ENCODE measurements around the gene STOX2.
"Not testable (repeated sequence)": the region's sequence is repeated elsewhere in the genome, so short reads cannot be mapped to it uniquely, and the experiment has no call there.

STOX2 gene

DNA sequence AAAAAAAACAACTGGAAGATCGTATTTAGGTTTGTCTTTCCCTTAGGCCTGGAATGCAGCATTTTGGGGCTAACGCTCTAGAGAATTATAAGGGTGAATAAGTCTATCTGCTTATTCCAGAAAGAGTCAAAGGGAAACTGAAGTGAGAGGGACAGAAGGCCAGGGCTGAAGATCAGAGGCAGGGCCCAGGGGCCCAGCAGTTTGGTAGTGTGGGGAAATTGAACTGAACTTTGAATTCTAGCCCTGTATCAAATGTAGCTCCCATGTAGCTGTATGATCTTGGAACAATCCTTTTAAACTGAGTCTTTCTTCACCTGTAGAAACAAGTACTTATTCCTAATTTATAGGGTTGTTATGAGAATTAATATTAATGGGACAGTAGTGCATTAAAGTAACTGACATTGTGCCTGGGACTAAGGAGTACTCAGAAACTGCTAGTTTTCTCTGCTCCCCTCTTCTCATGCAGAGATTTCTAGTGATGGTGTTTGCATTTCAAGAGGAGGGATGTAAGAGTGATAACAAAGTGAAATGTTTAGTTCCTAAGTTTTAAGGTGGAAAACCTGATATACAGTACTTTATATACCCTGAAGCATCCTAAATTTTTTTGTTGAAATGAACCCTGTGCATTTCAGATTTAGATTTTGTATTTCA lies 30.4 kb downstream of the STOX2 start:
- no peak for DNase-seq (ENCODE audit: low read depth in 2 of 2)

DNA sequence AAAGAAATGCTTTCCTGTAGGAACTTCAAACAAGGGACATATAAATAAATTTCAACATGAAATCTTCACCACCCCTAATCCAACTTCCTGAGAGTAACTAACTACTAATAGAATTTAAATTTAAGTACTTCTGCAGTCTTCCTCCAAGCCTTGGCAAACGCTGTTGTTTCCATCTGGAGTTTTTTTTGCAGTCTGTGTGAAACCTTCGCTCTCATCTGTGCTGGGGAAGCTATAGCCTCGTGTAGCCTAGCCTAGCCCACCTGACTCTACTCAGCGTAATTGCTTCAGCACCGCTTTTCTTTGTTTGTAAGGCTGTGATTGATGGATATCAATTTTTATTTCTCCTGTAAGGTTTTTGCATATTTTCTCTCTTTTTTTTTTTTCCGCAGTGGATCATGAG lies 30.9 kb downstream of the STOX2 start:
- DNase-seq (ENCODE audit: low read depth in 2 of 2): no peak

DNA sequence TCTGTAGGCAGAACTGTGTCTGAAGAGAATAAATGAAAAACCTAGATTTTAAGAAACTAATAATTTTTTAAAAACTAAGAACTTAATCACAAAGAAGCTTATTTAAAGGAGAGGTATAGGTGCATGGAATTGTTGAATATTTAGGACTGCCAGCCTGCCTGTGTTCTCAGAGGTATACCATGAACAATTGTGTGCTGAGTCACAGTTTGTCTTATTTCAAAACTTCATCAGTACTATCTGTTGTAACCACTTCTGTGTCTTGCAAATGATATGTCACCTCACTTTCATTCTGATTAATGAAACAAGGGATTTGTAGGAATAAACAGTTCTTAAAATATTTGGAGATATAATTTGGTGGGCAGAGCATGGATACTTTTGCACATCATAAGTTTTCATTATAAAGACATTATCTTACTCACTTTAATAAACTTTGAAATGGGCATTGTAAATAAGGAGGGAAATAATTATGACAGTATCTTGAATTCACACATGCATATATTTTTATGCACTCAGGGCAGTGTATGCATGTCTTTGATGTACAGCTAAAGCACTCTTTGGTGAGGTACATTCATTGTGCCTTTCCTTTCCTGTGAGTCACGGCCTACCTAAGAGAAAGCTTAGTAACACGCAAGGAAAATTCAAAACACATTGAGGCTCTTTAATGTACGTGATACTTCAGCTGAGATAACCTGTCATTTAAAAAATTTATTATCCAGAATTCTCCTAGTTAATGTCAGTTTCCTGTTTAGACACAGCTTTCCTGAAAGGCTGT lies 31.7 kb downstream of the STOX2 start:
- no peak for DNase-seq (ENCODE audit: low read depth in 2 of 2)

DNA sequence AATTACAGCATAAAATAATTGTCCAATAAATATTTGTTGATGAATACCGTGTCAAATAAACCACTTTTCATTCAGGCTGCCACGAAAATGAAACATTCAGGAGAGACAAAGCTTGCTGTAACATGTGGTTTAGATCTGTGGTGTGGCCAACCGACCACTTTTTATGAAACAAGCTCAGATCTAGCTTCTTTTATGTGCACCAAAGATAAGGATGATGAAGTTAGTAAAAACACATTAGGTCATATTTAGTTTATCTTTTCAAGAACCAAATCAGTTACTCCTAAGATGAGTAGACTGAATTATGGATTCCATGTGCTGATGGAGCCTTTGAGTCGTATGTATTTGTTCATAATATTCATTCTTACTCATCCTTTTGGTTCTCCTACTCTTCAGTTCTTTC lies 35.8 kb downstream of the STOX2 start:
- no peak for DNase-seq (ENCODE audit: low read depth in 2 of 2)

DNA sequence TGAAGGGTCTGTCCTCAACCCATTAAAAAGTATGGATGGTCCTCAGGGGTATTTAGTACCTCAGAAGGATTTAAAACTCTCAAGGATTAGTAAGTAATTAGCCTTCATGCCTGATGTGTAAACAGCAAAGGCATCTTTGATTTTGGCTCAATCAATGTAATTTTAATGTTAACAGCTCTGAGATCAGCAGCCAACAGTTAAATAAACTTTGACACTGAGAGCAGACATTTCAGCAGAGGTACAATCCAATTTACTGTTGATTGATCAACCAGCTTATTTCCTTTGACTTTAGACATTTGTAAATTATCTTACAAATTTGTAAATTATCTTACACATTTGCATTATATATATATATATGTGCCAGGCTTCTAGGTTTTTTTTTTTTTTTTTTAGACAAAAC lies 36.9 kb downstream of the STOX2 start:
- no peak for DNase-seq (ENCODE audit: low read depth in 2 of 2)

DNA sequence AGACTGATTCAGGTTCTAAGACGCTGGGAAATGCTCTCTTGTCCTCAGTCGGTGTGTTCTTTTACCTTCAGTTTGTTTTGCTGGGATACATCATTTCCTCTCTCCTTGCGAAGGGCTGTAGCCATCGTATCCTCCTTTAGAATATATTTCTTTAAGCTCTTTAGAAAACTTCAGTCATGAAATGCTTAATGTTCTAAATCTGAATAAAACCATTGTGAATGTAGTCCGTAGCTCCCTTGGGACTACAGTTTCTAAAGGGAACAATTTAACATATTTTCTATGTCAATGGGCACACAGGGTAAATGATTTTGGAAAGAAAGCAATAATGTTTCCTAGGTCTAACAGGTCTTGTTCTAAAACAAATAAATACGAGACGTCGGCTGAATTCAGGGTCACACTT lies 40.6 kb downstream of the STOX2 start:
- DNase-seq (ENCODE audit: low read depth in 2 of 2): no peak

DNA sequence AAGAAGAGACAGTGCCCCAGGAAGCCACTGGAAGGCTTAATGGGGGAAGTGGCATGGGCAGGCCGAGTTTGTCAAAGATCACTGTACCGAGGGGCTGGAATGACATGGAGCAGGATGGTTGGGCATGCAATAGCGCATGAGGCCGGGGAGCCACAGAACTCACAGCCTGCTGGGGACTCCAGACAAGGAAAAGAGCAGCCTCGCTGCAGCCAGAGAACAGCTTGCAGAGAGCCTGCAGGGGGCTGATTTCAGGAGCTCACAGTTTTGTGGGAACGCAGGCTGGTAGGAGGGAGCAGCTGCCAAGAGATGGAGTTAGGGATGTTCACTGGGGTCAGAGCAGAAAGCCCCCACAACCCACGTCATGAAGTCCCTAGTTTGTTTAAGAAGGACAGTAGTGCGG lies 45.4 kb downstream of the STOX2 start:
- DNase-seq (ENCODE audit: low read depth in 2 of 2): no peak

DNA sequence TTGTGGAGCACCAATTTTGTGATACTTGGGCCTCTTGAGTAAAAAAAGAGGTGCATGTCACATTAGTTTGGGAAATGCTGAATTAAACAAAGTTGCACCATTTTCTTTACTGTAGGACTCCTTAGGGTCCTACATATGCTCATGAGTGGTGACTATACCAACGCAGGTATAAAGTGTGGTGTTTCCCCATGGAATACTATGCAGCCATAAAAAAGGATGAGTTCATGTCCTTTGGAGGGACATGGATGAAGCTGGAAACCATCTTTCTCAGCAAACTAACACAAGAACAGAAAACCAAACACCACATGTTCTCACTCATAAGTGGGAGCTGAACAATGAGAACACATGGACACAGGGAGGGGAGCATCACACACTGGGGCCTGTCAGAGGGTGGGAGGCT lies 47.5 kb downstream of the STOX2 start:
- DNase-seq (ENCODE audit: low read depth in 2 of 2): not testable (repeated sequence)

DNA sequence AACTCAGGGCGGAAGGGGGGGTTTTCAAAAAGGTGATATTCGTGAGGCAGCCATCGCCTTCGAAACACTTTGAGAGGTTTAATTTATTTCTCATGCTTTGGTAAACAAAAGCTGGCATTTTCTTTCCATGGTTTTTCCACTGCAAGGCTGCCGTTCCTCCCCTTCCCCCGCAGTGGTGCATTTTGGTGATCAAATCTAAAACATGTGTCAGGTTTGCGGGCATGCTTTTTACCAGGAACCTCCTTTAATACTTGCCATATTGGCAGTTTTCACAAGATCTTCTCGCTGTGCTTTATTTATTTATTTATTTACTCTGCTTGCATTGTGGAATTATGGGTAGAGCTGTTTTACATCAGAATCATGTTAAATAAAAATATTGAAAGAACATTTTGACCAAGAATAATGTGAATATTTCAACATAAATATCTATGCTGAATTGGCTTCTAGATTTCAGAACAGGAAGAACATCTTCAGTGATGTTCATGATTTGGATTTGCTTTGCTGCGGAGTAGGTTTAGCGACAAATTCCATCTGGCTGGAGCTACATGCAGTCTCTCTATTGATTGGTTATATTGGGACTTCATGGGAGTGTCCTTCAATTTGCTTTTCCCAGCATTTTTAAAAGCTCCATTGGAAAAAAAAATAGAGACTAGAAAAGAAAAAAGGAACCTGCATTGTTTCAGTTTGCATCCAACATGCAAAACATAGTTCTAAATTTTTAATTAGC lies 54.4 kb downstream of the STOX2 start:
- DNase-seq (ENCODE audit: low read depth in 2 of 2): no peak

DNA sequence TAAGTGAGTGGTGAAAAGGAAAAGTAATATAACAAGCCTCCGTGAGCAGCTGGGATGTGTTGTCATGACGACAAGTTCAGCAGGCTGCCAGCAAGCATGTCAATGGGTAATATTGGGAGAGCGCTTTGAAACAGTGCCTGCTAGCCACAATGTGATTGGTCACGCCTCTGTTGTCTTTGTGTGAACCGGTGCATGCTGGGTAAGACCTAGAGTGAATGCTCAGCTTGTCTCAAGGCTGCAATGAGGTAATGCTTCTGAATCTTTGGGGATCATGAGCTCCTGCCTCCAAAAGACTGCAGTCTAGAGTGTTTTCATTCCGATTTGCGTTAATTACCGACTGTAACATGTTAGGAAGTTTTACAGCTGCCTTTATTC lies 54.9 kb downstream of the STOX2 start:
- DNase-seq (ENCODE audit: low read depth in 2 of 2): no peak

DNA sequence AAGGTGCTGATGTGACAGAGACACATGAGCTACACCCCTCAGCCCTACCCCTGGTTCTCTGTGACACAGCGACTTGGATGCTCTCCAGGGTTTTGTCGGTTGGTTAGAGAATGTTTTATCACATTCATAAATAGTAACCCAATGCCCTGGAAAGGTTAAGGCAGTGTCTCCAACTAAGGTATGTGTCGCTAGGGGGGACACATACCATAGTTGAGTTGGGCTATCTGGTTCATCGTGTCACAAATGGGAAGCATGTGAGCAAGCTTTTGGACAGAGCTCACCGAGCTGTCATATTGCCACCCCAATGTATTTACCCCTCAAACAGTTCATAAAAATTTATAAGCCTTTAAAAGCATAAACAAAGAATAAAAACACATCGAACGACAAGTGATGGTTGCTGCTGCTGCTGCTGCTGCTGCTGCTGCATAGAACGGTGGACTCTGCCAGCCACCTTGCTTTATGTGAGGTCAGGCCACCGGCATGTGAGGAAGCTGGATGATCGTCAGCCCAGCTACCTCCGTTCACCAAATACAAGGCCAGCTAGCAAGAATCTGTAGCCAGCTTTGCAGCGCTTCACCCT lies 55.9 kb downstream of the STOX2 start:
- no peak for DNase-seq (ENCODE audit: low read depth in 2 of 2)

DNA sequence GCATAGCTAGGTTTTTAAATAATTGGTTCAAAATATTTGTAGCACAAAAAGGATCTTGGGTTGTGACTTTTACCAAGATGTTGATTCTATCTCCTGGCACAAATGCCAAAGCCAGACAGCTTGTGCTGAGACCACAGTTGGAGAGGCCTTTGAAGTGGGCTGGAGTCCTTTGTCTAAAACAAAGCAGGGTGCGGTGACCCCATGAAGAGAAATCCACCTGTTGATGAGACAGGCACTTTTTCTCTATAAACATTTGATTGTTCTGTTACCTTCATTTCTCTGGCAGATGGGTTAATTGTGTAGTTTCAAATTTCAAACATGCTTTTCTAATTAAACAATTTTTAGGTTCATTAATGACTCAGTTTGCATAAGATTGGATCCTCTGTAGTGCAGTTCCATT lies 56.7 kb downstream of the STOX2 start:
- DNase-seq (ENCODE audit: low read depth in 2 of 2): no peak

DNA sequence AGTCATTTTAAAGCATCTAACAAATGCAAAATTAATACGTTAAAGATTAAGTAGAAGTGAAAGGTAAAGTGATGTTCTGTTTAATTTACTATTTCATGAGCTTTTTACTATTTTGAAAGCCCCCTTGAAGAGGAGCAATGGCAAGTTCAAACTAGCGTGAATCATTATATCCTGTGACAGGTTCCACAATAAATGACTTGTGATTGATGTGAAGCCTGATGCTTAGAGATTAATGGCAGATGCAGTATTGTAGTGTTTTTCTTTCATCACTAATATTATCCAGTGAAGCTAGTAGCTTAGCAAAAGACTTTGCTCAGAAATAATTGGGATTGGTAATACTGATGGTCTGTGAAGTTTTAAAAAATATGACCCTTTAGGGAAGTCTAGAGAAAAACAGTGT lies 57.3 kb downstream of the STOX2 start:
- DNase-seq (ENCODE audit: low read depth in 2 of 2): no peak

DNA sequence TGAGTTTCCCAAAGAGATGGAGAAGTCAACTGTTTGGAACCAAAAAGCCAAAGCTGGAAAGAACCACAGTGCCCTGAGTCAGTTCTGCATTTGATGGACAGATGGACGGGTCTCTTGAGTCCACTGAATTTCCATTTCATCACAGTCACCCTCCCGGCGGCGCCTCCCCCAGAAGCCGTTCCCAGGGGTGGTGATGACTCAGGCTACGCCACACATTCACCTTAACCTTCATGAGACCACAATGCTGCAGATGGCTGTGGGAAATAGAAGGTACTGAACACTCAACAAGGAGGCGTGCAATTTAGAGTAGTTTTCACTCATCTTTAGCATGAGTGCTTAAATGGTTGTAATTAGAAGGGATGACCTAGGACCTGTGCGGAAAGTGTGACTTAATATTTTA lies 61.3 kb downstream of the STOX2 start:
- no peak for DNase-seq (ENCODE audit: low read depth in 2 of 2)

DNA sequence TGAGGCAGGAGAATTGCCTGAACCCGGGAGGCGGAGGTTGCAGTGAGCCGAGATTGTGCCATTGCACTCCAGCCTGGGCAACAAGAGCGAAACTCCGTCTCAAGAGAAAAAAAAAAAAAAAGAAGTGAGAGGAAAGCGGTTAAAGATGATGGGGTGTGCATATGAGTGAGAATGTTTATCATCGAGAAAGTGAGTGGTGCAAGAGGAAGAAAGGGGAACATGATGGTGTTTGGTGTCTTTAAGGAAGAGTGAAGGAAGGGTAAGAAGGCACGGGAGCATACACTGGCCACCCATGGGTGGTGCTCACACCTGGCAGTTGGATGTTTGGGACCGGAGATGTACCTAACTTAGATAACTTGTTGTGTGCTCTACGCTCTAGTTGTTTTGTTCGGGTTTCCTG lies 62.2 kb downstream of the STOX2 start:
- DNase-seq (ENCODE audit: low read depth in 2 of 2): no peak

DNA sequence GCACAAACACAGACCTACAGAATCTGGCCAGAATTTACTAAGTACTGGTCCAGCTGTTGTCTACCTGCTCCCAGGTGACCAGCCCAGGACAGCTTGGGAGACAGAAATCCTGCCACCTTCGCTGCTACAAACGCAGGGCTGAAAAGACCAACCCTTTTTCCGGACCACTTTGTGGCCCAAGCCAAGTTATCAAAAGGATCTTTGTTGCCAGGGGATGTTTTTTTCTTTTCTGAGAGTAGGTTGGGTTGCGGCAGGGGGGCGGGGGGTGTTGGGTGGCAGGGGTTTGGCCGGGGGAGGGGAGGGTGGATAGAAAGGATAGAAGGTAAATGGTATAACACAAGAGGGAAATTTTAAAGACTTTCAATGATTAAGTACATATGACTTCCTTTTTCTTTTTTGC lies 63.4 kb downstream of the STOX2 start:
- DNase-seq (ENCODE audit: low read depth in 2 of 2): no peak

DNA sequence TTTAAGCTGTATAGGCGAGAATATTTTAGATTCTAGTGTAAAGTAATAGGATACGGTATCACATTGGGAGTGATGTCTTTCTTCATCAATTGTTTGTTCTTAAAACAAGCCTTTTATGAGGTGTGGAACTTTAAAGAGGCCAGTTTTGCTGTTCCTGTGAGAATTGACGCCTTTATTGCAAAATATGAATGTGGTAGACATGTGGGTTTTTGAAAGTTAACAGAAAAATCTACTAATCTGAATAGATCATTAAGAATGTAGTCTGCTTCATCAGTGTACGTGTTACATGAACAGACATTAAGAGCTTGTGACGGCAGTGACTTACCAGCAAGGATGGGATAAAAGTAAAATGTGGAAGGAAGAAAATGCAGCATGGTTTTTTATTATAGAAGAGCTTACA lies 63.8 kb downstream of the STOX2 start:
- no peak for DNase-seq (ENCODE audit: low read depth in 2 of 2)

DNA sequence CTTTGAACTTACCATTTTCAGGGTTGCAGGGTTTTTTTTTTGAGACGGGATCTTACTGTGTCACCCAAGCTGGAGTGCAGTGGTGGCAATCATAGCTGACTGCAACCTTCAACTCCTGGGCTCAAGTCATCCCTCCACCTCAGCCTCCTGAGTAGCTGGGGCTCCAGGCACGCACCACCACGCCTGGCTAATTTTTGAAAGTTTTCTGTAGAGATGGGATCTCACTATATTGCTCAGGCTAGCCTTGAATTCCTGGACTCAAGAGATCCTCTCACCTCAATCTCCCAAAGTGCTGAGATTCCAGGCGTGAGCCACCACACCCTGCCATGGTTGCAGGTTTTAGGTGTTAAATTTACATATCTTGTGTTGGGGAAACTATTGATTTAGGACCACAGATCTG lies 64.5 kb downstream of the STOX2 start:
- DNase-seq (ENCODE audit: low read depth in 2 of 2): no peak

DNA sequence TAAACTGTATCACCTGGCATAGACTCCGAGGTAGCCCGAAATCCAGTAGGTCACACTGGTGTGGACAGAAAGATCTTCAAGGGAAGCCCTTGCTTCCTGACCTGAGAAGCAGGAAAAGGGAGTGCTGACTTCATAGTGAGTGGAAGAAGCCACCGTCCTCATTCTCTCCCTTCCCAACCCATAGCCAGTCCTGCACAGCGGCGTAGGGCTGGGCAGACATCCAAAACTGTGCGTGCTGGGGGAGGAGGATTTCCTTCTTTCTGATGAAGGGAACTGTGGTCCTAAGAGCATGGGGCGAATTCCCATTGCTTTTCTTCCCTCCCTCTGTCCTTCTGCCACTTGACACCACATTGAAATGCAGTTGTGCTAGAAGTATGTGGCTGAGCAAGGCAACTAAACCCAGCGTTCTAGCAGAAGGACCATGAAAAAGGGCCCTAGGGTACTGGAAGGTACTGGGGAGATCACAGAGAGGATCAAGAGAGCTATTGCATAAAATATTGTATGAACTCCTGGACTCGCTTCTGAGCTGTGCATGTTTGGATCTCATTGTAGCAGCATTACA lies 66.9 kb downstream of the STOX2 start:
- DNase-seq (ENCODE audit: low read depth in 2 of 2): no peak

DNA sequence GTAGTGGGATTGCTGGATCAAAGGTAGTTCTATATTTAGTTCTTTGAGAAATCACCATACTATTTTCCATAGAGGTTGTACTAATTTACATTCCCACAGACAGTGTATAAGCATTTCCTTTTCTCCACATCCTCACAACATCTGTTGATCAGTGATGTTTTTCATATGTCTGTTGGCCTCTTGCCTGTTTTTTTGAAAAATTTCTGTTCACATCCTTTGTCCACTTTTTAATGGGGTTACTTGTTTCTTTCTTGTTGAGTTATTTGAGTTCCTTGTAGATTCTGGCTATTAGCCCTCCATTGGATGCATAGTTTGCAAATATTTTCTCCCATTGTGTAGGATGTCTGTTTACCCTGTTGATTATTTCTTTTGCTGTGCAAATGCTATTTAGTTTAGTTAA lies 72.6 kb downstream of the STOX2 start:
- no peak for DNase-seq (ENCODE audit: low read depth in 2 of 2)

DNA sequence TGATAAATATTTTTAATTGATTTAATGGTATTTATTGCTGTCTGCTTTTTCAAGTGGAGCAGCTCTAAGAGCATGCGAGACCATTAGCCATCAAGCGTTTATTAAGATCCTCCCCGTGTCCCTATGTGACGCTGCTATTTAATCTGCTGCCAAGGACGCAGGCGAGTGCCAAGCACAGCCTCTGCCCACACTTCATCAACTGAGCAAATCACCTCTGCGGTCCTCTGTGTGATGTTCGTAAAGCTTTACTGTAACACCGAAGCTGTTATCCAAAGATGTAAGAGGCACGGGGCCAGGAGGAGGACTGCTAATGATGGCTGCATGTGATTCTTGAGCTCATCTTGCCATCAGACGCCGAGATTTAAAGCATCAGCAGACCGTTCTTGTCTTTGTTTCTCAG lies 79.5 kb downstream of the STOX2 start:
- DNase-seq (ENCODE audit: low read depth in 2 of 2): no peak

DNA sequence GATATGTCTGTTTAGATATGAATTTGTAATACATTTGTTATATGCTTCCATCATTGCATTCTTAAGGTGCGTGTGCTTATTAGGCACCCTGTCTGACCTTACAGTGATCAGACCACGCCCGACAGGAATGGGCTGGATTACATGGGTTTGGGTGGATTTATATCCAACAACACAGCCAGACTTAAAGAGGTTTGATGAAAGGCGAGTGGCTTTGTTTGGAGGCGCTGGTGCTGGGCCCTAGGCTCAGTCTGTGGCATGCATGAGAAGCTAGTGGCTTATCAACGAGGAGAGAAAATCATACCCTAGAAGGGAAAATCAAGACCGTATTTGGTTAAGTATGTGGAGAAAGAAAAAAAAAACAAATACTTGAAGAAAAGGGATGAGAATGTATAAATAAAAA lies 80.7 kb downstream of the STOX2 start:
- no peak for DNase-seq (ENCODE audit: low read depth in 2 of 2)

Data from stimulated activated CD4-positive, alpha-beta T cell treated with anti-CD3 and anti-CD28 coated beads, Interleukin-1b, Interleukin-23, amount 100 ng/mL, for 4 hours (primary cell).